Right lung (tissue), 5 donors: ENCODE measurements around the gene PKNOX1. TPM values are rescaled to one million over a fixed set of nuclear protein-coding genes. Genes with fewer than 3 reads are reported as not detected.
"Not testable (repeated sequence)": the region's sequence is repeated elsewhere in the genome, so short reads cannot be mapped to it uniquely, and the experiment has no call there.

Experiments
- DNase-seq, 2 donors: peaks; one replicate each; pipeline ENCODE4 v3.0.0-alpha.2; 2013
- polyA plus RNA-seq, 5 donors: library from polyadenylated mRNA; unstranded; fragments of 120-200 nt; gene quantifications; one replicate each; pipeline versions ENCODE4 v1.2.1 to v1.2.3, GENCODE V29; 2013; ENCODE audit warnings: inconsistent platforms in 1 of 5, low replicate concordance in 1 of 5; ENCODE audit not compliant: insufficient read length in 5 of 5, insufficient read depth in 1 of 5

PKNOX1 gene
- polyA plus RNA-seq, 5 donors, result 23.8 to 30.5 (median 26.3) TPM

- DNase-seq, result no peak
Observed at GRCh38 chr21:42941696-42942085, 32.7 kb upstream of the PKNOX1 start.

GRCh38 chr21:42942244-42942643 is 32.1 kb upstream of the PKNOX1 start:
- no peak for DNase-seq

GRCh38 chr21:42949094-42949755 is 25.1 kb upstream of the PKNOX1 start:
- not testable (repeated sequence) for DNase-seq

GRCh38 chr21:42951193-42951592 is 23.2 kb upstream of the PKNOX1 start:
- DNase-seq, result not testable (repeated sequence)

- DNase-seq, result no peak
Observed at GRCh38 chr21:42956824-42957630, 17.3 kb upstream of the PKNOX1 start.

- DNase-seq, result not testable (repeated sequence)
Observed at GRCh38 chr21:42958122-42958521, 16.2 kb upstream of the PKNOX1 start.

GRCh38 chr21:42959728-42960127 is 14.6 kb upstream of the PKNOX1 start:
- DNase-seq, result no peak

- DNase-seq, result no peak
Observed at GRCh38 chr21:42962380-42963007, 11.9 kb upstream of the PKNOX1 start.

GRCh38 chr21:42964086-42964485 is 10.3 kb upstream of the PKNOX1 start:
- no peak for DNase-seq

- no peak for DNase-seq
Observed at GRCh38 chr21:42964546-42965210, 9.7 kb upstream of the PKNOX1 start.

GRCh38 chr21:42965211-42965560 is 9.2 kb upstream of the PKNOX1 start:
- no peak for DNase-seq

- DNase-seq, result not testable (repeated sequence)
Observed at GRCh38 chr21:42967616-42968015, 6.7 kb upstream of the PKNOX1 start.

GRCh38 chr21:42969193-42969600 is 5.2 kb upstream of the PKNOX1 start:
- no peak for DNase-seq

GRCh38 chr21:42970946-42971653 is 3.3 kb upstream of the PKNOX1 start:
- DNase-seq, result no peak

GRCh38 chr21:42971897-42972275 is 2.5 kb upstream of the PKNOX1 start:
- DNase-seq, result no peak

GRCh38 chr21:42973309-42973990 is 912 bp upstream of the PKNOX1 start:
- DNase-seq, result no peak

- peak; percentile 59 to 69 for DNase-seq
Observed at GRCh38 chr21:42974832-42975820, 764 bp downstream of the PKNOX1 start.

GRCh38 chr21:42975886-42976608 is 1.7 kb downstream of the PKNOX1 start:
- no peak for DNase-seq
